ENCODE data around the gene EIF6. TPM values are rescaled to one million over a fixed set of nuclear protein-coding genes. Genes with fewer than 3 reads are reported as not detected.

EIF6 gene
- total RNA-seq, 1 experiment from 2014 or later: 180 TPM

GRCh38 chr20:35329435-35330139 is 45.0 kb upstream of the EIF6 start:
- TF ChIP-seq EZH2 (IDR thresholded peaks at IDR 0.05; ENCODE audit: borderline replicate concordance, low read depth, low read length, poor library complexity, severe bottlenecking) (no peak), CTCF (conservative IDR thresholded peaks at IDR 0.05; ENCODE audit: low read depth, low read length) (peak; percentile 68)
- H3K27me3 ChIP-seq (replicated peaks; ENCODE audit: insufficient read depth, low read depth, low read length, poor library complexity): no peaks in the 10 kb centered on the region
- no TSS peak for BruUV-seq (replicated peaks)
- ChIA-PET CTCF (interaction anchor here (0.6 to 1.1 kb wide), 3 partner anchors 18 to 107 kb away, joined by 3 to 6 read pairs (median 5); no protein-coding TSS in a partner anchor), POLR2A (ENCODE audit: low non-redundant PET) (no interaction called here)
- no peaks in the 10 kb centered on the region for H3K36me3 ChIP-seq (ENCODE audit: insufficient read depth, low read length, poor library complexity, severe bottlenecking)
- H3K4me1 ChIP-seq (ENCODE audit: insufficient read depth, low read length, poor library complexity, severe bottlenecking): no peaks in the 10 kb centered on the region
- no peak overlapping the region for H3K4me3 ChIP-seq (ENCODE audit: low read depth, low read length, poor library complexity, severe bottlenecking)
- peak; percentile 61 for DNase-seq (ENCODE audit: low spot score)
- H3K27ac ChIP-seq (ENCODE audit: low read depth, low read length, poor library complexity, severe bottlenecking): no peak overlapping the region
- no peaks in the 10 kb centered on the region for H3K9me3 ChIP-seq (ENCODE audit: low read depth, low read length, poor library complexity, severe bottlenecking)
- intact Hi-C loops (cut with micrococcal nuclease; ENCODE audit: unreplicated experiment): no loop called here

GRCh38 chr20:35328689-35329088 is 44.1 kb upstream of the EIF6 start:
- Histone ChIP-seq H3K4me3 (ENCODE audit: low read depth, low read length, poor library complexity, severe bottlenecking) (no peak overlapping the region), H3K9me3 (ENCODE audit: low read depth, low read length, poor library complexity, severe bottlenecking) (no peaks in the 10 kb centered on the region), H3K27me3 (replicated peaks; ENCODE audit: insufficient read depth, low read depth, low read length, poor library complexity) (no peaks in the 10 kb centered on the region), H3K36me3 (ENCODE audit: insufficient read depth, low read length, poor library complexity, severe bottlenecking) (no peaks in the 10 kb centered on the region), H3K27ac (ENCODE audit: low read depth, low read length, poor library complexity, severe bottlenecking) (no peak overlapping the region), H3K4me1 (ENCODE audit: insufficient read depth, low read length, poor library complexity, severe bottlenecking) (no peaks in the 10 kb centered on the region)
- TF ChIP-seq CTCF (conservative IDR thresholded peaks at IDR 0.05; ENCODE audit: low read depth, low read length): no peak
- no peak for TF ChIP-seq EZH2 (IDR thresholded peaks at IDR 0.05; ENCODE audit: borderline replicate concordance, low read depth, low read length, poor library complexity, severe bottlenecking)
- no peak for DNase-seq (ENCODE audit: low spot score)
- no TSS peak for BruUV-seq (replicated peaks)
- ChIA-PET CTCF (no interaction called here), POLR2A (ENCODE audit: low non-redundant PET) (no interaction called here)
- intact Hi-C loops (cut with micrococcal nuclease; ENCODE audit: unreplicated experiment): no loop called here

- intact Hi-C loops (cut with micrococcal nuclease; ENCODE audit: unreplicated experiment): no loop called here
- BruUV-seq (replicated peaks): no TSS peak
- no peak for TF ChIP-seq CTCF (conservative IDR thresholded peaks at IDR 0.05; ENCODE audit: low read depth, low read length)
- TF ChIP-seq EZH2 (IDR thresholded peaks at IDR 0.05; ENCODE audit: borderline replicate concordance, low read depth, low read length, poor library complexity, severe bottlenecking): no peak
- CTCF ChIA-PET: no interaction called here
- POLR2A ChIA-PET (ENCODE audit: low non-redundant PET): no interaction called here
- DNase-seq (ENCODE audit: low spot score): no peak
- no peak overlapping the region for H3K27ac ChIP-seq (ENCODE audit: low read depth, low read length, poor library complexity, severe bottlenecking)
- no peak overlapping the region for H3K4me3 ChIP-seq (ENCODE audit: low read depth, low read length, poor library complexity, severe bottlenecking)
- no peaks in the 10 kb centered on the region for H3K36me3 ChIP-seq (ENCODE audit: insufficient read depth, low read length, poor library complexity, severe bottlenecking)
- no peaks in the 10 kb centered on the region for H3K9me3 ChIP-seq (ENCODE audit: low read depth, low read length, poor library complexity, severe bottlenecking)
- H3K27me3 ChIP-seq (replicated peaks; ENCODE audit: insufficient read depth, low read depth, low read length, poor library complexity): no peaks in the 10 kb centered on the region
- no peaks in the 10 kb centered on the region for H3K4me1 ChIP-seq (ENCODE audit: insufficient read depth, low read length, poor library complexity, severe bottlenecking)
Measured at GRCh38 chr20:35328095-35328685, 43.6 kb upstream of the EIF6 start.
